ENCODE measurements around the gene ZSCAN1.

- TF ChIP-seq CTCF (IDR thresholded peaks at IDR 0.05) (no peak), EP300 (IDR thresholded peaks at IDR 0.05) (no peak)
These were observed 59.2 kb downstream of the ZSCAN1 start for GRCh38 chr19:58093071-58093470.

All from tibial nerve (tissue), 4 donors.